Measurements from ENCODE around the gene GALM. TPM values are rescaled to one million over a fixed set of nuclear protein-coding genes. Genes with fewer than 3 reads are reported as not detected.
"Not testable (repeated sequence)": the region's sequence is repeated elsewhere in the genome, so short reads cannot be mapped to it uniquely, and the experiment has no call there.

Gene GALM
- total and polyA plus RNA-seq, 7 experiments from 2014 or later = 4.3 to 52.5 (median 14.4) TPM

DNA sequence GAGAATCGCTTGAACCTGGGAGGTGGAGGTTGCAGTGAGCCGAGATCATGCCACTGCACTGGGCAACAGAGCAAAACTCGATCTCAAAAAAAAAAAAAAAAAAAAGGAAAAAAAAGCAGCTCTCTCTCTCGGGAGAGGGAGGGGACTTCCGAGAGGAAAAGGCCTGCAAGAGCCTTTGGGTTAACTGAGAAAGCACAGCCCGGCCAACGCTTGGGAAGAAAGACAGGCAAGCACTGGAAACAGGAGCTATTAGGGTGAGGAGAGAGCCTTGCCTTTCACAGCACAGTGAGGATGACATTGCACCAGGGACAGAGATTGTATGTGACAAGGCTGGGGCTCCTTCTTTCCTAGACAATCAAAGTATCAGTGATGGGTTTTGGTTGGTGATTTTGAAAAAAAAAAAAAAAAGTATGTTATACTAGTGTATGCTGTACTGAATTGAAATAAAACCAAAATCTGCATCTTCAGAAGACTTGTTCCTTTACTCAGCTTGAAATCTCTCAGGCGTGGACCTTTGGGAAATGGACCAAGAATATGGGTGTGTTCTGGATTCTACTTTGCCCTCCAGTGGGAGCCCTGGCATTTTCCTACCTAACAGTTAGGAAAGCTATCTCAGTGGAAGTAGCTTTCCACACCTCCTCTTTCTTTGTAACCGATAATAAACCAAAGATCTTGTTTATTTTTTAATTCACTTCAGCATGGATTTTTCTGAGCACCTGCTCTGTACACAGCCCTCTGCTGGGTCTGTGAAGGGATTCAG, 68.6 kb downstream of the GALM start:
- ChIA-PET CTCF (interaction anchor here (0.6 to 3.7 kb wide), 7 partner anchors 10 to 422 kb away, joined by 3 to 19 read pairs (median 5); no protein-coding TSS in a partner anchor), POLR2A (interaction anchor here (1.0 to 10.0 kb wide), 4 partner anchors 11 to 153 kb away, joined by 4 to 91 read pairs (median 6); partner anchors contain the start of gene SRSF7)
- no peaks in the 10 kb centered on the region for H3K27me3 Mint-ChIP-seq
- Histone ChIP-seq H3K27ac (ENCODE audit: low read depth, low read length) (no peak overlapping the region), H3K27me3 (ENCODE audit: control insufficient read depth in 2 of 2, insufficient read depth in 2 of 2, low read length in 2 of 2) (no peaks in the 10 kb centered on the region), H3K4me3 (ENCODE audit: low read length) (no peak overlapping the region), H3K9me3 (ENCODE audit: control insufficient read depth in 2 of 3, low read length in 3 of 3) (no peaks in the 10 kb centered on the region), H3K4me1 (ENCODE audit: control insufficient read depth in 2 of 2, insufficient read depth in 2 of 2, low read length in 2 of 2) (no peaks in the 10 kb centered on the region), H3K36me3 (ENCODE audit: control insufficient read depth in 2 of 3, insufficient read depth in 3 of 3, low read length in 3 of 3) (peaks cover 7 to 35% (median 8%) of the 10 kb centered on the region in 3 experiments)
- H3K4me3 Mint-ChIP-seq = no peak overlapping the region
- peak in 1 of 9 donors; percentile 15 for DNase-seq
- H3K4me1 Mint-ChIP-seq = peaks cover 9 to 23% (median 13%) of the 10 kb centered on the region in 7 donors
- peaks cover 5 to 40% (median 22%) of the 10 kb centered on the region in 5 donors for H3K36me3 Mint-ChIP-seq
- peak overlapping the region in 2 of 9 donors; percentile 55 to 83 for H3K27ac Mint-ChIP-seq
- ATAC-seq = no peak
- intact Hi-C loops (cut with micrococcal nuclease) = no loop called here
- H3K9me3 Mint-ChIP-seq = peaks cover 0 to 2% (median 0%) of the 10 kb centered on the region in 11 donors

DNA sequence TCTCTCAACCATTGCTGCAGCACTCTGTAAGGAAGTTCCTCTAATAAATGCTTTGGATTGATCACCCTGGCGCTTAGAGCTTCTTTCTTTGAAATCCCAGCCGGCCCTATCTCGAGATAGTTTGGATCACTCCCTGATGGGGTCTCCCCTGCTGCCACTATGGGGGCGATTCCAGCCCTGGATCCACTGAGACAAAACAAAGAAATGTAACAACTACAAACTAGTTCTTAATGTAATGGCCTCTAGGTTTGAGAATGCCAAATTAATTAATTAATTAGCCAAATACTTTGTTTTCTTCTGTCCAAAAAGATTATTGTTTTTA, 70.0 kb downstream of the GALM start:
- ATAC-seq (no peak), DNase-seq (no peak)
- Histone ChIP-seq H3K27me3 (ENCODE audit: control insufficient read depth in 2 of 2, insufficient read depth in 2 of 2, low read length in 2 of 2) (no peaks in the 10 kb centered on the region), H3K4me1 (ENCODE audit: control insufficient read depth in 2 of 2, insufficient read depth in 2 of 2, low read length in 2 of 2) (peaks cover 0 to 7% of the 10 kb centered on the region in 2 donors), H3K36me3 (ENCODE audit: control insufficient read depth in 2 of 3, insufficient read depth in 3 of 3, low read length in 3 of 3) (peaks cover 0 to 27% (median 8%) of the 10 kb centered on the region in 3 experiments), H3K9me3 (ENCODE audit: control insufficient read depth in 2 of 3, low read length in 3 of 3) (no peaks in the 10 kb centered on the region), H3K4me3 (ENCODE audit: low read length) (no peak overlapping the region), H3K27ac (ENCODE audit: low read depth, low read length) (no peak overlapping the region)
- intact Hi-C loops (cut with micrococcal nuclease) = no loop called here
- POLR2A ChIA-PET = interaction anchor here (1.1 to 10.0 kb wide), 2 partner anchors 14 to 182 kb away, joined by 3 to 91 read pairs; partner anchors contain the start of gene SRSF7
- Mint-ChIP-seq H3K9me3 (peaks cover 0 to 2% (median 0%) of the 10 kb centered on the region in 11 donors), H3K4me1 (peaks cover 10 to 30% (median 20%) of the 10 kb centered on the region in 7 donors), H3K27ac (peak overlapping the region in 4 of 9 donors; percentile 22 to 62 (median 47)), H3K27me3 (no peaks in the 10 kb centered on the region), H3K4me3 (no peak overlapping the region), H3K36me3 (peaks cover 0 to 37% (median 17%) of the 10 kb centered on the region in 5 donors)
- CTCF ChIA-PET = interaction anchor here (0.6 to 3.7 kb wide), 4 partner anchors 8 to 214 kb away, joined by 3 to 19 read pairs (median 6); no protein-coding TSS in a partner anchor

DNA sequence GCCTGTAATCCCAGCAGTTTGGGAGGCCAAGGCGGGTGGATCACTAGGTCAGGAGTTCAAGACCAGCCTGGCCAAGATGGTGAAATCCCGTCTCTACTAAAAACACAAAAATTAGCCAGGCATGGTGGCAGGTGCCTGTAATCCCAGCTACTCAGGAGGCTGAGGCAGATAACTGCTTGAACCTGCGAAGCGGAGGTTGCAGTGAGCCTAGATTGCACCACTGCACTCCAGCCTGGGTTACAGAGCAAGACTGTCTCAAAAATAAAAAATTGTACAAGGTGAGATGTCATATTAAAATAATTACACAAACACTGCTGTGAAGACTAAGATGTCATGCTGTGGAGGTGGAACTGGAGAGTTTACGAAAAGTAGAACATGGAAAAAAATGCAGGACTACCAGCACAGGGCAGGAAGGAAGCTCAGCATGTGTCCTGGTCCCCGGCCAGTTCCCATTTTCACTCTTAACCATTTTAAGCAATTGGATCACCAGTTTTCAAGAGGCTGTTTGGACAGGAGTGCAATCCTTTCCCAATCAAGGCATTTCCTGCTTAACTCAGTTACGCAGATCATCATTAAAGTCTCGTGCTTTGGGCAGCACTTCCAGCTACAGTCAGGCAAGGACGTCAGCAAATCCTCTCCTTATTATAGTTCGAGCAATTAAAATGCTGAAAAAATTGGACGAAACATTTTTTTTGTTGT, 71.2 kb downstream of the GALM start:
- H3K27me3 ChIP-seq (ENCODE audit: control insufficient read depth in 2 of 2, insufficient read depth in 2 of 2, low read length in 2 of 2); H3K27me3 Mint-ChIP-seq; ATAC-seq; H3K4me3 Mint-ChIP-seq; H3K4me3 ChIP-seq (ENCODE audit: low read length); intact Hi-C loops (cut with micrococcal nuclease); DNase-seq; H3K9me3 Mint-ChIP-seq; H3K9me3 ChIP-seq (ENCODE audit: control insufficient read depth in 2 of 3, low read length in 3 of 3); H3K27ac ChIP-seq (ENCODE audit: low read depth, low read length): not testable (repeated sequence)
- peaks cover 0 to 11% of the 10 kb centered on the region in 2 donors for H3K4me1 ChIP-seq (ENCODE audit: control insufficient read depth in 2 of 2, insufficient read depth in 2 of 2, low read length in 2 of 2)
- Mint-ChIP-seq H3K4me1 (peaks cover 12 to 36% (median 22%) of the 10 kb centered on the region in 7 donors), H3K36me3 (peaks cover 0 to 31% (median 15%) of the 10 kb centered on the region in 5 donors), H3K27ac (peak overlapping the region in 3 of 9 donors; percentile 6 to 60 (median 11))
- ChIA-PET CTCF (interaction anchor here (1.2 to 3.7 kb wide), 3 partner anchors 146 to 156 kb away, joined by 3 to 19 read pairs (median 4); no protein-coding TSS in a partner anchor), POLR2A (interaction anchor here (1.1 to 10.0 kb wide), 3 partner anchors 13 to 138 kb away, joined by 3 to 91 read pairs (median 3); partner anchors contain the start of gene SRSF7)
- H3K36me3 ChIP-seq (ENCODE audit: control insufficient read depth in 2 of 3, insufficient read depth in 3 of 3, low read length in 3 of 3) = peaks cover 0 to 20% (median 0%) of the 10 kb centered on the region in 3 experiments

DNA sequence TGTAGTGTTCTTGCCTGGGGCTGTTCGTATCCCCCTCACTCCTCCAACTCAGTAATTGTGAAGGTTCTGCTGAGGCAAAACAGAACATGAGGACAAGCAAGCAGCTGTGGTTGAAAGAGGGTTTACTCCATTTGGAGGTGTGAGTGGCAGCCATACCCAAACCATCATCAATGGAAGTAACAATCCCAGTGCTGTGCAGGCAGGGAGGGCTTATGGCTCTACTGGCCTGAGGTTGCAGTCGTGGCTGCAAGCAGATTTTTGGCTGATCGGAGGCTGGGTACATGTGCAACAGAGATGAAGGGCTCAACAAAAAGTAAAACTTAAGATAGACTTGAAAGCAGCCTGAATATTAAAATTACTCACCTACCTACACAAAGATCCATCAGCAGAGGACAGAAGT, 72.0 kb downstream of the GALM start:
- POLR2A ChIA-PET = interaction anchor here (1.1 to 10.0 kb wide), 3 partner anchors 12 to 139 kb away, joined by 3 to 91 read pairs (median 3); partner anchors contain the start of gene SRSF7
- intact Hi-C loops (cut with micrococcal nuclease) = no loop called here
- peaks cover 0 to 2% (median 0%) of the 10 kb centered on the region in 11 donors for H3K9me3 Mint-ChIP-seq
- H3K36me3 Mint-ChIP-seq = peaks cover 0 to 28% (median 15%) of the 10 kb centered on the region in 5 donors
- DNase-seq (no peak), ATAC-seq (no peak)
- Histone ChIP-seq H3K27me3 (ENCODE audit: control insufficient read depth in 2 of 2, insufficient read depth in 2 of 2, low read length in 2 of 2) (no peaks in the 10 kb centered on the region), H3K4me1 (ENCODE audit: control insufficient read depth in 2 of 2, insufficient read depth in 2 of 2, low read length in 2 of 2) (peaks cover 0 to 11% of the 10 kb centered on the region in 2 donors), H3K27ac (ENCODE audit: low read depth, low read length) (no peak overlapping the region), H3K36me3 (ENCODE audit: control insufficient read depth in 2 of 3, insufficient read depth in 3 of 3, low read length in 3 of 3) (peaks cover 0 to 18% (median 0%) of the 10 kb centered on the region in 3 experiments), H3K4me3 (ENCODE audit: low read length) (no peak overlapping the region), H3K9me3 (ENCODE audit: control insufficient read depth in 2 of 3, low read length in 3 of 3) (no peaks in the 10 kb centered on the region)
- CTCF ChIA-PET = interaction anchor here (1.2 to 3.7 kb wide), 3 partner anchors 147 to 156 kb away, joined by 3 to 19 read pairs (median 4); no protein-coding TSS in a partner anchor
- H3K27ac Mint-ChIP-seq = peak overlapping the region in 6 of 9 donors; percentile 16 to 75 (median 52)
- H3K4me3 Mint-ChIP-seq = no peak overlapping the region
- H3K4me1 Mint-ChIP-seq = peaks cover 12 to 40% (median 22%) of the 10 kb centered on the region in 7 donors
- no peaks in the 10 kb centered on the region for H3K27me3 Mint-ChIP-seq

DNA sequence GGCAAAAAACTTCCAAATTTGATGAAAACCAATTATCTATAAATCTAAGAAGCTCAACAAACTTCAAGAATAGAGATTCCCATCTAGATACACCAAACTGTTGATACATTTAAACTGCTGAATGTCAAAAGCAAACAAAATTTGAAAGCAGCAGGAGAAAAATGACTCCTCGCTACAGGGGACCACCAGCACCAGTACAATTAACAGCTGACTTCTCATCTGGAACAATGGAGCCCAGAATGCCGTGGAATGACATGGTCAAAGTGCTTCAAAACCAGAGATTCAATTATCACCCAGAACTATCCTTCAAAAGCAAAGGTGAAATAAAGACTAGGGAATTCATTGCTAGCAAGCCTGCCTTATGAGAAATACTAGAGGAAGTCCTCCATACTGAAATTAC, 73.6 kb downstream of the GALM start:
- H3K9me3 ChIP-seq (ENCODE audit: control insufficient read depth in 2 of 3, low read length in 3 of 3) = no peaks in the 10 kb centered on the region
- Mint-ChIP-seq H3K27ac (peak overlapping the region in 7 of 9 donors; percentile 1 to 81 (median 48)), H3K4me3 (no peak overlapping the region), H3K27me3 (no peaks in the 10 kb centered on the region), H3K9me3 (peaks cover 0 to 4% (median 0%) of the 10 kb centered on the region in 11 donors), H3K4me1 (peaks cover 12 to 52% (median 30%) of the 10 kb centered on the region in 7 donors), H3K36me3 (peaks cover 0 to 26% (median 13%) of the 10 kb centered on the region in 5 donors)
- no peak overlapping the region for H3K27ac ChIP-seq (ENCODE audit: low read depth, low read length)
- ChIA-PET CTCF (interaction anchor here (0.6 to 4.3 kb wide), 7 partner anchors 21 to 324 kb away, joined by 3 to 32 read pairs (median 4); no protein-coding TSS in a partner anchor), POLR2A (interaction anchor here (0.7 to 10.0 kb wide), 3 partner anchors 11 to 137 kb away, joined by 3 to 91 read pairs (median 5); partner anchors contain the start of genes HNRNPLL and SRSF7)
- intact Hi-C loops (cut with micrococcal nuclease) = no loop called here
- ATAC-seq (no peak), DNase-seq (no peak)
- H3K4me3 ChIP-seq (ENCODE audit: low read length) = no peak overlapping the region
- H3K27me3 ChIP-seq (ENCODE audit: control insufficient read depth in 2 of 2, insufficient read depth in 2 of 2, low read length in 2 of 2) = no peaks in the 10 kb centered on the region
- H3K4me1 ChIP-seq (ENCODE audit: control insufficient read depth in 2 of 2, insufficient read depth in 2 of 2, low read length in 2 of 2) = peaks cover 0 to 11% of the 10 kb centered on the region in 2 donors
- peaks cover 8 to 20% (median 14%) of the 10 kb centered on the region in 3 experiments for H3K36me3 ChIP-seq (ENCODE audit: control insufficient read depth in 2 of 3, insufficient read depth in 3 of 3, low read length in 3 of 3)

Data from naive thymus-derived CD4-positive, alpha-beta T cell (primary cell).